ENCODE results near the gene LDLRAD4.

Gene LDLRAD4

DNA sequence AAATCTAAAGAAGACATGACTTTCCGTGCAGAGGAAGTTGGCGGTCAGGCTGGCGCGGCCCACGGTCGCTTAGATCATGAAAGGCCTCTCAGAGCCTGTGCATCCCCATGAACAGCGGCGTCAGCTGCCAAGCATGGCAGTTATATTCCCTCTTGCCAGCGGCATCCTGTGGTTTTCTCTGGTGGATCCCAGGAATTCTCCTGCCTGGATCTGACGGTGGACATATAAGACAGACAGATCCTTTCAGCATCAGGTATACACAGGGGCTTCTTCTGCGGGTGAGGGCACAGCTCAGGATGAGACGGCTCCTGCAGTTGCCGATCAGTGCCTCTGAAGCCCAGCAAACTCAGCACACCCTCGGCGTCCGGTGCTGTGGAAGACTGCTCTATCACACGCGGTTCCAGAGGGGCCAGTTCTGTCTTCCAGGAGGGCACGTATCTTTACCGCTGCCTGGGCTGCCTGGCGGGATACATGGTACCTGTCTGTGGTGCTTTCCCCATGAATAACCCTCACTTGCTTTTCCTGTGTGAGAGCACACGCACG is 157.8 kb downstream of the LDLRAD4 start:
- no peak for DNase-seq

DNA sequence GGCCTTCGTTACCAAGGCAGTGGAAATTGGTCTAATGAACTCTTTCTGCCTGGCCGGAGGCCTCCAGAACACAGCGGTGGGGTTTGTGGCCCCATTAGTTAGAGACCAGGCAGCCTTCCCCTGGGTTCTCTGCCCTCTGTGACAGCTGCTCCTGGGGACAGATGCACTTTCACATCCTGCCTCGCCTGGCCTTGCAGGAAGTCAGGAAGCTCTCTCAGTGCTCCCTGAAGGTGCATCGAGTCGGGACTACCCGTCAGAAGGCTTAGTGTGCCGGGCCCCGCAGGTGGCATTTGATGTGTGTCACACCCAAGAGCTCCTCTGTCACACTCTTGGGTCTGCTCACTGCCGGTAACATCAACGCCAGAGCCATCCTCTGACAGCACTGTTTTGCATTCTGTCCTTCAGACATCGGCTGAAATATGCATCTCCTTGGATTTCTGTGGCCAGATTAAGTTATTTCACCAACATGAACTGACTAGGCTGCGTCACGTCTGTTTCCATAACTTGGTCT is 158.3 kb downstream of the LDLRAD4 start:
- no peak for DNase-seq

DNA sequence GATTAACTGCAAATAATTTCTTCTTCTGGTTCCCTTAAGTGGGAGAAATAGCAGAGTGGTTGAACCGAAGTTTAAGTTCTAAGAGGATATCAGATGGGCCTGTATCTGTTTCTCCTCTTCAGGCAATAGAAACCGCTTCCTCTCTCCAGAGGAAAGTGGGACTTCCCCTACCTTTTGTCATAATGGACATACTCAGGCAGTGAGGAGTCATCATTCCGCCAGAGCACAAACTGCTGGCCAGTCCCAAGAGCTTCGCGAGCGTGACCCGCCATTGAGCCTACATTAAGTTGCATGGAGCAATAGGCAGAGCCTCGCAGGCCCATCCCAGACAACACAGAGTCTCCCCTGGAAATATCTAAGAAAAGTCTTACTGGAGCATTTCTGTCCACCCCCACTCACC is 158.9 kb downstream of the LDLRAD4 start:
- no peak for DNase-seq

DNA sequence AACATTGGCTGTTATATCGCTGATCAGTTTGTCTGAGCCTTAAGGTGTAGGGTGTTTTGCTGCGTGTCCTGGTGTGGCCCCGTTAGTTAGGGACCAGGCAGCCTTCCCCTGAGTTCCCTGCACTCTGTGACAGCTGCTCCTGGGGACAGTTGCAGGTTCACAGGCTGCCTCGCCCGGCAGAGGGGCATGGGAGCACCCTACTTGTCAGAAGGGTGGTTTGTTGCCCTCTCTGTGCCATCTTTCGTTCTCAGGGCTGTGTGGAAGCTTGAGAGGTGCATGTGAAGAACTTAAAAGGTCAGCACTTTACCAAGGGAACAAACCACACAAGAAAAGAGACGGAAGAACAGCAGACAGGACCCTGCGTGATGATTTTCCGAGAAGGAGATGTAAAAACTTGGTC is 159.6 kb downstream of the LDLRAD4 start:
- DNase-seq: no peak

GRCh38 chr18:13379062-13379865 is 160.7 kb downstream of the LDLRAD4 start:
- DNase-seq: no peak

DNA sequence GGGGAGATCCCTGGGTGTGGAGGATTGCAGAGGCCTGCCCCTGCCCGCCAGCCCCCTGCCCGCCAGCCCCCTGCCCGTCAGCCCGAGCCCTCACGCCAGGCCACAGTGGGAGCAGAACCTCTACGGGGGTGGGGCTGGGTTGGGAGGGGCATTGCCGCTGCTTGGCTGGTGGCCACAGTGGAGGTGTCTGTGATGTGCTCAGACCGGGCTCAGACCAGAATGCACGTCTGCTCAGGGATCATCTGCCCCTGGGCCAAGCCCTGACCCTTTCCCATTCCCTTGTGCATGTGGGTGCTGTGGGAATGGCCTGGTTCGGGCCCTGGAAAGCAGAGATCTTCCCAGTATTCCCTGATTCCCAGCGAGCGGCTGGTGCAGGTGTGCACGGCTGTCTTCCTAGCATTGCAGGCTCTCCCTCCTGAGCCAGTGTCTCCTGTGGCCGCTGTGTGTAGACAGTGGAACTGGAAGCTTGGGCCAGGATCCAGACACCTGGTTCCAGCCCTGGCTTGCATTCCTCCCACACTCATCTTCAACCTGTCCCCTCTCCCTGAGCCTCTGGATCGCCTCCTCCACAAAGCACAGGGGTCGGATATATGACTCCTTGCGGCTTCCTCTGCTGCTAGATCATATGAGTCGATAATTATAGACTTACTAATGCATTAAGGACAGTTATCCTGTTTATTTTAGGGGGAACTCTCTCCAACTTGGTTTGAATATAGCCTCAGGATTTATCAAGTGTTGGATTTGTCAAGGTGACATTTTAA is 161.6 kb downstream of the LDLRAD4 start:
- DNase-seq: no peak

- no peak for DNase-seq
These were observed 162.1 kb downstream of the LDLRAD4 start for GRCh38 chr18:13380691-13381070.

GRCh38 chr18:13381331-13381730 is 162.8 kb downstream of the LDLRAD4 start:
- no peak for DNase-seq

DNA sequence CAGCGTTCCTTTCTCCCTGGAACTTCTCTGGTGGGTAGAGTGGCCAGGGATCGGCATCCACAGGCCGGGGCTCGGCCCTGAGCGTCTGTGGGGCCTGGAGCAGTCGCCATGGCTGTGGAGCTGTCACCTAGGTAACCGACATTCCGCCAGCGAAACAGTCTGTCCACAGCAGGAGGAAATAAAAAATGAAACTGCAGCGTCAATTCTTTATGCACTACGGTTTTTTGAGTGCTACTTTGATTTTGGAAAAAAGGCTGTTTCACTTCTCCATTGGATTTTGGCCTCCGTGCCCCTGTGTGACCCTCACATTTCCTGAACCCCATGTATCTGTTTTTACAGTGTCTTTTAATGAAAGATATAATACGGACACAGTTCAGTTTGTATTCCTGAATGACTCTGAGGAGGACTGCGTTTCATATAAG is 163.4 kb downstream of the LDLRAD4 start:
- peak; percentile 58 for DNase-seq

GRCh38 chr18:13382366-13382953 is 163.9 kb downstream of the LDLRAD4 start:
- peak; percentile 62 for DNase-seq

DNA sequence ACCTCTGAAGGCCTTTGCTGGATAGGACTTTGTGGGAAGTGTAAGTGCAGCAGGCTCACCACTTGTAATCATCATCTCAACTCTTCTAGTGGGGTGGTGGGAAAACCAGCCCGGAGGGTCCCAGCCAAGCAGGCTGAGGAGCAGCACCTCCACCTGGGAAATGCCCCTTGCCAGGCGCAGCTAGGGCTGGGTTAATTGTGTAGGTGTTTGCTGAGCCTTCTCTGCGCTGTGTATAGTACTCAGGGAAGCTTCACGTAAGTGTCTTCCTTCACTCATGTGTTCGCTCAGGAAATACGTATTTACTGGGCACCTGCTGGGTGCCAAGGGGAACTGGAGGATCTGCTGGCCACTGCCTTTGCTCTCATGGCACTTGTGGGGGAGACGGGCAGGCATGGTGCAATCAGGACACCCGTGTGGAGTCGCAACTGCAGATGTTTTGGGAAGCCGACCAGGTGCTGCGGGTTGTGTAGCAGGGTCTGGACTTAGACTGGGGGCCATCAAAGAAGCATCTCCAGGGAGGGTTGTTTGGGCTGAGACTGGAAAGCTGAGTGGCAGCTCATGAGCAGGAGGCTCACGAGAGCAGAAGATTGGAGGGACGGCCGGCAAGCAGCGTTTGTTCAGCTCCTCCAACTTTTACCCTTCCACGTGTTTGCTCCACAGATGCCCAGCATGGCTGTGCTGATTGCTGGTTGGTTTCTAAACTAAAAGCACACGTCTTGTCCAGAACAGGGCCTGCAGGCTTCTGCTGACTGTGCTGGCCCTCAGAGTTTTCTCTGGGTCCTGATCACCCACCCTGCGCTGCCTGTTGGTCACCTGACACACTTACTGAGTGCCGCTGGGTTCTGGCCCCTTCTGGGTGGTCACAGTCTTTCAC is 164.6 kb downstream of the LDLRAD4 start:
- no peak for DNase-seq

- no peak for DNase-seq
These were observed 168.6 kb downstream of the LDLRAD4 start for GRCh38 chr18:13386891-13387801.

DNA sequence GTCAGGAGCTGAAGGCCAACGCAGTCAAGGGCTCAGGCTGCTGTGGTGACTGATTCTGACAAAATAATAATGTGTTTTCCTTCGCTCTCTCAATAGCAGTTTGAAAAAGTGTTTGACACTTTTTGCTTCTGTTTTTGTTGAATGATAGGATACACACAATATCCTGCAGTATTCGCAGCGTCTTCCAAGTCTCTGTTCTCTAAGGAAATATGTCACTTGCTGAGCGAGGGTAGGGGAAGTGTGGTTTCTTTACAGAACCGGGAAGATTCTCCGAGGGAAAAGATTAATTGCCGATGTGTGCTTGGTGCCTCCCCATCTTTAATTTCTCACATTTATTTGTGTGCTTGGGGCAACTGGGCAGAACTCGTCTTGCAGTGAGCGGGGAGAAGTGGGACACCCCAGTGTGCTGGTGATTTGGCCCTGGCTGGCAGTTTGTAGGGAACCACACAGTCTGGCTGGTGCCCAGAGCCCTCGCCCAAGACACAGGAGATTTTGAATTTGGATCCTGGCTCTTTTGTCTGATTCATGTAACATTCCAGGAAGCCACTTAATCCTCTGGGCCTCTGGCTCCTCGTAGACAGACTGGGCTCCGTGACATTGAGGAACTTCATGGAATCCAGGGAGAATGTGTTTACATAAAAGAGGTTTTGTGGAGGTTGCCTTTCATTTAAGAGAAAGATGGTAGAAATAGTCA is 169.4 kb downstream of the LDLRAD4 start:
- no peak for DNase-seq

DNA sequence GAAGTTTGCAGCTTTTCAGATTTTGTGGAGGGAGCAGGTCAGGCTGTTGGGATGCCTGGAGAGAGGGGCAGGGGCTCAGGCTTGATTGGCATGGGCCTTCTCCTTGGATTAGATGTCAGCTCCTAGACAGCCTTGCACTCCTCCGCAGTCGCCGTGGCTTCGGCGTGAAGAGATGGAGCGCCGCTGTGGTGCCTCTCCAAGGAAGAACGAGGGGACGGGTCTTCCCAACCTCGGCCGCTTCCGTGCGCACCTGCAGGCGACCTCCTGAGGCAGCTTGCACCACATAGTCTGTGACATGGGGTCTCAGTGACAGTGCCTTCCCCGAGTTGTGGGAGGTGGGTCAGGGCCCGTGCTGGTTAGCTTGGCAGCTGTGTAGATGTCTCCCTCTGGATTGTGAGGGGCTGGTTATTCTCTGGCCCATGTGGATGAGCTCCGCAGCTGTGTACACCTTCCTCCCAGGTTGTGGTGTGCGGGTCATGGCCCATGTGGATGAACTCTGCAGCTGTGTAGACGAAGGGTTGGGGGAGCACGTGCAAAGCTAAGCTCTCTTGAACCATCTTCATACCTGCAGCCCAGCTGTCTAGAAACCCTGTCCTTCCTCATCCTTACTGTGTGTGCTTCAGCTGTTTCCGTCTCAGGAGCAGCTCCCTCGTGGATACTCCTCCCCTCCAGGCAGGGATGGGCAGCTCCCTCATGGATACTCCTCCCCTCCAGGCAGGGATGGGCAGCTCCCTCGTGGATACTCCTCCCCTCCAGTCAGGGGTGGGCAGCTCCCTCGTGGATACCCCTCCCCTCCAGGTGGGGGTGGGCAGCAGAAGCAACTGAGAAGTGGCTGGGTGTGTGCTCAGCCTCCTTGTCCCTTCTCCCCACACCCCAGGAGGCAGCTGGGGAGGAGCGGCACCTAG is 170.3 kb downstream of the LDLRAD4 start:
- DNase-seq: no peak

GRCh38 chr18:13389491-13390131 is 171.1 kb downstream of the LDLRAD4 start:
- no peak for DNase-seq

- no peak for DNase-seq
These were observed 171.6 kb downstream of the LDLRAD4 start for GRCh38 chr18:13390196-13390595.

- DNase-seq: no peak
These were observed 172.2 kb downstream of the LDLRAD4 start for GRCh38 chr18:13390711-13391110.

DNA sequence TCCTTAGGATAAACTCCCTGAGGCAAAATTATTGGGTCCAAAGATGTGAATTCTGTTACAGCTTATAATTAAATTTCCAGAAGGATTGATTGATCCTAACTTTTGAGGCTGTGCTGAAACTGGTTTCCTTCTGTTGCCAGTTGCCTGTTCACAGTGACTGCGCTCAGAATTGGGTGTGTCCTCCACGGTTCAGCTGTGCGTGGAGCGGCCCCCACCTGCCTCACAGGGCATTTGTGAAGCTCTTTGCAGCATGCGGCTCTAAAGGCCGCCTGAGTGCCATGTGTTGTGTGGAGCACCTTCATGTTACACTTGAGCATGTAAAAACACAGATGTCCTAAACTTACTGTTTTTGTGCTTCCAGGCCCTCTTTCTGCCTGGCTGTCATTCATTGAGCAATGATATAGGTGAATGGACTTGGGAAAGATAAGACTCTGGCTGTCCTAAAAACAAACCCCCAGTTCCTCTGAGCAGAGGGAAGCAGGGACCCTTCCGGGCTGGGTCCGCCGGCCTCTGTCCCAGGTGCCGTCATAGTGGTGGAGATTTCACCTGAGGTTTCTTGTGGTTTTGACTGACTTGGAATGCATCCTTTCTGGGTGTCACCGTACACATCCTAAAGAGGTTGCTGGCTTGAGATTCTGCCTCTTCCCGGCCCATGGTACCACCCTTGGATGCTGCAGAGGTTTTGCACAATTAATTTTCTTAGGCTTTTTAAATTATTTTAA is 173.6 kb downstream of the LDLRAD4 start:
- DNase-seq: no peak

All from DMS79 (cell line).